ENCODE measurements around the gene FGGY. TPM values are rescaled to one million over a fixed set of nuclear protein-coding genes. Genes with fewer than 3 reads are reported as not detected.

Gene FGGY
- total RNA-seq, 1 experiment from 2014 or later: 6.4 TPM

DNA sequence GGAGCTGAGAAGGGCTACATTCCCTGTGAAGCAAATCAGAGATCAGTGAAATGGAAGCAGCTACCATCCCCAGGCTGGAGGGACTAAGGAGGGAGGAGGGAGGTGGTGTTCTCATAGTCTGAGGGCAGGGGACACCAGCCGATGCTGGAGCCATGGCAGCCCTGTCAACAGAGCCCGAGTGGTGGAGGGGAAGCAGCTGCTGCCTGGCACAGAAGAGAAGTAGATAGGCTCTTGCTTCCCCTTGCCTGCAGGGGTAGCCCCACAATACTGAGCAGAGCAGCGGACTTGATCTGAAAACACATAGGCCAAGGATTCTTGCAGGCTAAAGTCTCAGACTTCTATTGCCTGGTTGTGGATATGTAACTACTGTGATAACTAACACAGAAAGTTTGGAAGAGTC, 255.1 kb downstream of the FGGY start:
- Mint-ChIP-seq H3K9me3 (ENCODE audit: unreplicated experiment) (no peaks in the 10 kb centered on the region), H3K4me3 (ENCODE audit: unreplicated experiment) (no peak overlapping the region), H3K27me3 (ENCODE audit: insufficient read depth, unreplicated experiment) (no peaks in the 10 kb centered on the region), H3K36me3 (ENCODE audit: insufficient read depth, unreplicated experiment) (no peaks in the 10 kb centered on the region), H3K4me1 (ENCODE audit: low read depth, unreplicated experiment) (no peaks in the 10 kb centered on the region), H3K27ac (ENCODE audit: unreplicated experiment) (no peak overlapping the region)
- POLR2A ChIA-PET: no interaction called here
- no peaks in the 10 kb centered on the region for H3K4me1 ChIP-seq
- H3K36me3 ChIP-seq (ENCODE audit: control insufficient read depth, insufficient read depth, low read length): no peaks in the 10 kb centered on the region
- CTCF ChIA-PET: no interaction called here
- no peaks in the 10 kb centered on the region for H3K27me3 ChIP-seq (replicated peaks; ENCODE audit: control insufficient read depth, insufficient read depth, low read length)
- H3K4me3 ChIP-seq (ENCODE audit: low read depth, low read length): no peak overlapping the region
- DNase-seq: no peak
- H3K9me3 ChIP-seq: no peaks in the 10 kb centered on the region
- intact Hi-C loops (cut with micrococcal nuclease; ENCODE audit: unreplicated experiment): no loop called here
- TF ChIP-seq, protein P1, sequence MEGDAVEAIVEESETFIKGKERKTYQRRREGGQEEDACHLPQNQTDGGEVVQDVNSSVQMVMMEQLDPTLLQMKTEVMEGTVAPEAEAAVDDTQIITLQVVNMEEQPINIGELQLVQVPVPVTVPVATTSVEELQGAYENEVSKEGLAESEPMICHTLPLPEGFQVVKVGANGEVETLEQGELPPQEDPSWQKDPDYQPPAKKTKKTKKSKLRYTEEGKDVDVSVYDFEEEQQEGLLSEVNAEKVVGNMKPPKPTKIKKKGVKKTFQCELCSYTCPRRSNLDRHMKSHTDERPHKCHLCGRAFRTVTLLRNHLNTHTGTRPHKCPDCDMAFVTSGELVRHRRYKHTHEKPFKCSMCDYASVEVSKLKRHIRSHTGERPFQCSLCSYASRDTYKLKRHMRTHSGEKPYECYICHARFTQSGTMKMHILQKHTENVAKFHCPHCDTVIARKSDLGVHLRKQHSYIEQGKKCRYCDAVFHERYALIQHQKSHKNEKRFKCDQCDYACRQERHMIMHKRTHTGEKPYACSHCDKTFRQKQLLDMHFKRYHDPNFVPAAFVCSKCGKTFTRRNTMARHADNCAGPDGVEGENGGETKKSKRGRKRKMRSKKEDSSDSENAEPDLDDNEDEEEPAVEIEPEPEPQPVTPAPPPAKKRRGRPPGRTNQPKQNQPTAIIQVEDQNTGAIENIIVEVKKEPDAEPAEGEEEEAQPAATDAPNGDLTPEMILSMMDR (IDR thresholded peaks at IDR 0.05; ENCODE audit: insufficient read depth in 1 of 2, low read depth in 1 of 2, low read length in 1 of 2, severe bottlenecking in 1 of 2, unreplicated experiment in 1 of 2): no peak
- no TSS peak for BruUV-seq (replicated peaks)

DNA sequence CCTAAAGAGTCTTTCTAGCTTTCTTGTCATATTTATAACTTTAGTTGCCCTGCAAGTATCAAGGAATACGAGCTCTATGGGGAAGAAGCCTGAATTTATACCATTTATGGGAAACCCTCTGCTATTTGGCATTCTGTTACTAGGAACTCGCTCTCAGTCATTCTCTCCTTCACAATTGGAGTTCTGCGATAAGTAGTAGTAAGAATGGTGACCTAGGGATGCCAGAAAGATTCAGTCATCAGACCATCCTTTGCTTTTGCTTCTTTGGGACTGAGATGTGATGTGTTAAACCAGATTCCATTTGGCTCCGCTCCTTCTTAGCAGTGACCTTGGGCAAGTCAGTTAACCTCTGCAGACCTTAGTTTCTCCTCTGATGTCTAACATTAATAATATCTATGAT, 256.5 kb downstream of the FGGY start:
- TF ChIP-seq, protein P1 (IDR thresholded peaks at IDR 0.05; ENCODE audit: insufficient read depth in 1 of 2, low read depth in 1 of 2, low read length in 1 of 2, severe bottlenecking in 1 of 2, unreplicated experiment in 1 of 2): no peak
- Histone ChIP-seq H3K4me3 (ENCODE audit: low read depth, low read length) (no peak overlapping the region), H3K36me3 (ENCODE audit: control insufficient read depth, insufficient read depth, low read length) (no peaks in the 10 kb centered on the region), H3K9me3 (no peaks in the 10 kb centered on the region), H3K27me3 (replicated peaks; ENCODE audit: control insufficient read depth, insufficient read depth, low read length) (no peaks in the 10 kb centered on the region), H3K4me1 (no peaks in the 10 kb centered on the region)
- Mint-ChIP-seq H3K4me3 (ENCODE audit: unreplicated experiment) (no peak overlapping the region), H3K9me3 (ENCODE audit: unreplicated experiment) (no peaks in the 10 kb centered on the region), H3K4me1 (ENCODE audit: low read depth, unreplicated experiment) (no peaks in the 10 kb centered on the region), H3K27ac (ENCODE audit: unreplicated experiment) (no peak overlapping the region), H3K27me3 (ENCODE audit: insufficient read depth, unreplicated experiment) (no peaks in the 10 kb centered on the region), H3K36me3 (ENCODE audit: insufficient read depth, unreplicated experiment) (no peaks in the 10 kb centered on the region)
- DNase-seq: no peak
- POLR2A ChIA-PET: no interaction called here
- intact Hi-C loops (cut with micrococcal nuclease; ENCODE audit: unreplicated experiment): no loop called here
- CTCF ChIA-PET: no interaction called here
- no TSS peak for BruUV-seq (replicated peaks)

DNA sequence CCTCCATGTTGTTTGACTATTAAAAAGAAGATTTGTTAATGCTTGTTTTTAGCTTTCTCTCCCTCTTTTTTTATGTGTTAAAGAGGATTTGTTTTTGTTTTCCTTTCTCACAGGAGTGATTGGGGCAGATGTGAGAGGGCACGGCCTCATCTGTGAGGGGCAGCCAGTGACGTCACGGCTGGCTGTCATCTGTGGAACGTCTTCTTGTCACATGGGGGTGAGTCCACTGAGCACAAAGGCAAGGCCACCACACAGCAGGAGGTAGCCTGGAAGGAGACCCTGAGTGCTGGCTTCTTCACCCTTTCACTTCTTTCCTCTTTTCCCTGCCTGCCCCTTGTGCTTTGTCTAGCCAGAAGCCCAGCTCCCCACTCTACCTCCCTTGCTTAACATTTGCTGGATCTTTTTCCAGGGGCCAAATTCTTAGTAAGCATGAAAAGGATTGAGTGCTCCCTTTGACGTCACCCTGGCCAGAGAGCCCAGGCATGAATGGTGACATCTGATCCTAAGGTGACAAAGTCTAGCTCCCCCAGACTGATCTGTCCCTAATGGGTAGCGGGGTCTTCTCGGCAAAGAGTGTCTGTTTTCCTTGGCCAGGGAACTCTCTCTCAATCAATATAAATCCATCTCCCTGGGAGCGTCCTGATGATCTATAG, 257.2 kb downstream of the FGGY start:
- no peaks in the 10 kb centered on the region for H3K36me3 ChIP-seq (ENCODE audit: control insufficient read depth, insufficient read depth, low read length)
- no peak overlapping the region for H3K27ac Mint-ChIP-seq (ENCODE audit: unreplicated experiment)
- no peaks in the 10 kb centered on the region for H3K27me3 ChIP-seq (replicated peaks; ENCODE audit: control insufficient read depth, insufficient read depth, low read length)
- no peak for DNase-seq
- H3K36me3 Mint-ChIP-seq (ENCODE audit: insufficient read depth, unreplicated experiment): no peaks in the 10 kb centered on the region
- intact Hi-C loops (cut with micrococcal nuclease; ENCODE audit: unreplicated experiment): no loop called here
- H3K4me1 ChIP-seq: no peaks in the 10 kb centered on the region
- TF ChIP-seq, protein P1 (IDR thresholded peaks at IDR 0.05; ENCODE audit: insufficient read depth in 1 of 2, low read depth in 1 of 2, low read length in 1 of 2, severe bottlenecking in 1 of 2, unreplicated experiment in 1 of 2): no peak
- H3K4me3 Mint-ChIP-seq (ENCODE audit: unreplicated experiment): no peak overlapping the region
- no peaks in the 10 kb centered on the region for H3K4me1 Mint-ChIP-seq (ENCODE audit: low read depth, unreplicated experiment)
- H3K9me3 ChIP-seq: no peaks in the 10 kb centered on the region
- ChIA-PET POLR2A (no interaction called here), CTCF (no interaction called here)
- H3K9me3 Mint-ChIP-seq (ENCODE audit: unreplicated experiment): no peaks in the 10 kb centered on the region
- no peaks in the 10 kb centered on the region for H3K27me3 Mint-ChIP-seq (ENCODE audit: insufficient read depth, unreplicated experiment)
- no peak overlapping the region for H3K4me3 ChIP-seq (ENCODE audit: low read depth, low read length)
- BruUV-seq (replicated peaks): no TSS peak

Data from Caco-2 (cell line).